Fibroblast of skin of left biceps (primary cell): ENCODE measurements around the gene EYA2.
"Not testable (repeated sequence)": the region's sequence is repeated elsewhere in the genome, so short reads cannot be mapped to it uniquely, and the experiment has no call there.

Source experiments
- DNase-seq, 2 experiments: peaks; one replicate each; pipeline ENCODE4 v3.0.0-alpha.2; 2013; ENCODE audit warnings: low read depth in 2 of 2

EYA2 gene

GRCh38 chr20:46894971-46895905, 595 bp downstream of the EYA2 start:
- no peak for DNase-seq

GRCh38 chr20:46895906-46896242, 1.2 kb downstream of the EYA2 start:
- no peak for DNase-seq

- DNase-seq, result no peak
These were observed 2.8 kb downstream of the EYA2 start for GRCh38 chr20:46897328-46897880.

GRCh38 chr20:46898423-46898822, 3.8 kb downstream of the EYA2 start:
- no peak for DNase-seq

- no peak for DNase-seq
These were observed 5.0 kb downstream of the EYA2 start for GRCh38 chr20:46899621-46900020.

GRCh38 chr20:46900086-46900485, 5.4 kb downstream of the EYA2 start:
- no peak for DNase-seq

- no peak for DNase-seq
These were observed 6.2 kb downstream of the EYA2 start for GRCh38 chr20:46900826-46901225.

- no peak for DNase-seq
These were observed 7.0 kb downstream of the EYA2 start for GRCh38 chr20:46901638-46902037.

GRCh38 chr20:46903256-46903655, 8.6 kb downstream of the EYA2 start:
- DNase-seq, result no peak

GRCh38 chr20:46903937-46904336, 9.3 kb downstream of the EYA2 start:
- no peak for DNase-seq

- no peak for DNase-seq
These were observed 10.9 kb downstream of the EYA2 start for GRCh38 chr20:46905364-46906125.

GRCh38 chr20:46913329-46914044, 18.8 kb downstream of the EYA2 start:
- DNase-seq, result no peak

- DNase-seq, result no peak
These were observed 20.2 kb downstream of the EYA2 start for GRCh38 chr20:46914789-46915379.

GRCh38 chr20:46915575-46916257, 21.1 kb downstream of the EYA2 start:
- DNase-seq, result no peak

GRCh38 chr20:46916258-46916603, 21.6 kb downstream of the EYA2 start:
- DNase-seq, result no peak

GRCh38 chr20:46917155-46917554, 22.5 kb downstream of the EYA2 start:
- DNase-seq, result no peak

- no peak for DNase-seq
These were observed 25.5 kb downstream of the EYA2 start for GRCh38 chr20:46920114-46920513.

- not testable (repeated sequence) for DNase-seq
These were observed 28.2 kb downstream of the EYA2 start for GRCh38 chr20:46922841-46923240.

- DNase-seq, result no peak
These were observed 28.9 kb downstream of the EYA2 start for GRCh38 chr20:46923550-46923949.

- DNase-seq, result no peak
These were observed 34.0 kb downstream of the EYA2 start for GRCh38 chr20:46928580-46929132.

GRCh38 chr20:46929902-46930301, 35.3 kb downstream of the EYA2 start:
- DNase-seq, result no peak
